Measurements from ENCODE around the gene CTNS.

CTNS gene

GRCh38 chr17:3708366-3708765, 71.8 kb downstream of the CTNS start:
- DNase-seq (ENCODE audit: extremely low read depth in 1 of 2, low read depth in 1 of 2), result no peak

GRCh38 chr17:3710951-3711383, 74.4 kb downstream of the CTNS start:
- DNase-seq (ENCODE audit: extremely low read depth in 1 of 2, low read depth in 1 of 2), result peak in 1 of 2 donors; percentile 78
